Erythroblast (primary cell): ENCODE results near the gene RPRD1B.

ENCODE experiments used
- GATA1 ChIP-seq: IDR thresholded peaks from 2 replicates; pipeline ENCODE4 v1.6.1; 2011; ENCODE audit warnings: low read depth, mild to moderate bottlenecking, control low read depth, low read length, moderate library complexity
- POLR2A ChIP-seq: IDR thresholded peaks from 2 replicates; pipeline ENCODE4 v1.6.1; 2011; ENCODE audit warnings: mild to moderate bottlenecking, low read length

GRCh38 chr20:38034961-38035360 is 1.4 kb downstream of the RPRD1B start:
- TF ChIP-seq POLR2A (no peak), GATA1 (no peak)
